GM19035 (cell line): Measurements from ENCODE around the gene AADAC.
"Not testable (repeated sequence)": the region's sequence is repeated elsewhere in the genome, so short reads cannot be mapped to it uniquely, and the experiment has no call there.

Source experiments
- ATAC-seq: cut with Tn5 transposase; IDR thresholded peaks from one replicate; pipeline ENCODE4 v1.9.1; 2021; ENCODE audit not compliant: unreplicated experiment

AADAC gene, protein sequence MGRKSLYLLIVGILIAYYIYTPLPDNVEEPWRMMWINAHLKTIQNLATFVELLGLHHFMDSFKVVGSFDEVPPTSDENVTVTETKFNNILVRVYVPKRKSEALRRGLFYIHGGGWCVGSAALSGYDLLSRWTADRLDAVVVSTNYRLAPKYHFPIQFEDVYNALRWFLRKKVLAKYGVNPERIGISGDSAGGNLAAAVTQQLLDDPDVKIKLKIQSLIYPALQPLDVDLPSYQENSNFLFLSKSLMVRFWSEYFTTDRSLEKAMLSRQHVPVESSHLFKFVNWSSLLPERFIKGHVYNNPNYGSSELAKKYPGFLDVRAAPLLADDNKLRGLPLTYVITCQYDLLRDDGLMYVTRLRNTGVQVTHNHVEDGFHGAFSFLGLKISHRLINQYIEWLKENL

GRCh38 chr3:151813799-151814198, at the start of gene AADAC:
Gene AADAC, plus strand, starts transcription at chr3:151814116. Its CDS starts 47 bp downstream, at chr3:151814163.
- no peak for ATAC-seq

GRCh38 chr3:151764699-151765098, 49.2 kb upstream of the AADAC start:
- not testable (repeated sequence) for ATAC-seq

DNA sequence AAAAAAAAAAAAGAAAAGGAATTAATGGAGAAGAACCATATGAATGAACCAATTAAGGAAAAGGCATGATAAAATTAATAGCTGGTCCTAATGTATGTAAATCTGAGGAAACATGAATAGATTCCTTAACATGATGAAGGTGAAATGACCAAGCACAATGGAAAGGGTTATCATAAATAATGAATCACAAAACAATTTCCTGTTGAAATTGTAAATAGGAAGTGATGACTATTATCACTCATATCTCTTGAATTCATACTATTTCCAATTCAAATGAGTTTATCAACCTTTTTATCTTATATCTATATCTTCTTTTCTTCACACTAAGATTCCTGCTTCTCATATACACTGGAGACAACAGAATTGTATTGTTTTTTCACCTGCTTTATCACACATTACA, 48.2 kb upstream of the AADAC start:
- ATAC-seq = no peak

DNA sequence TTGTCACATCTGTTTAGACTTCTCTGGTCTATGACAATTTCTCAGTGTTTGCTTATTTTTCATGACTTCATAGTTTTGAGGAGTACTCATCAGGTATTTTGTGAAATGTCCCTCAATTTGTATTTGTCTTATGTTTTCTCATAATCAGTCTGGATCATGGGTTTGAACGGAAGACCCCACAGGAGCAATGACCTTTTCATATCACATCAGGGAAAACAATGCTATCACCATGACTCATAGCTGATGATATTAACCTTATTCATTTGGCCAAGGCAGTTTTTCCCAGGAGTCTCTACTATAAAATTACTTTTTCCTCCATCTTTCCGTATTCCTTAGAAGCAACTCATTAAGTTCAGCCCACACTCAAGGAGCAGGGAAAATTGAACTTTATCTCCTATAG, 47.5 kb upstream of the AADAC start:
- no peak for ATAC-seq

GRCh38 chr3:151768393-151768930, 45.5 kb upstream of the AADAC start:
- ATAC-seq = no peak

DNA sequence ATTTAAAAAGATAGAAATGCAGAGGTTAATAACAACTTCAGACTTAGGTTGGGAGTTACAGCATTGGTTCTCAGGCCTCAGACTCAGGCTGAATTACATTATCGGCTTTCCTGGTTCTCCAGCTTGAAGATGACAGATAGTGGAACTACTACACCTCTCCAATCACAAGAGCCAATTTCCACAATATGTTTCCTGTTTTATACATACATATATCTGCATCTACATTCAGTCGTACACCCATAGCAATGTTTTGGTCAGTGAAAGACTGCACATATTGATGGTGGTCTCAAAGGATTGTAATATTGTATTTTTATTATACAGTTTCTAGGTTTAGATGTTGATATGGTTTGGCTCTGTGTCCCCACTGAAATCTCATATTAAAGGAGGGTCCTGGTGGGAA, 44.7 kb upstream of the AADAC start:
- ATAC-seq = no peak

GRCh38 chr3:151770956-151771355, 43.0 kb upstream of the AADAC start:
- no peak for ATAC-seq

DNA sequence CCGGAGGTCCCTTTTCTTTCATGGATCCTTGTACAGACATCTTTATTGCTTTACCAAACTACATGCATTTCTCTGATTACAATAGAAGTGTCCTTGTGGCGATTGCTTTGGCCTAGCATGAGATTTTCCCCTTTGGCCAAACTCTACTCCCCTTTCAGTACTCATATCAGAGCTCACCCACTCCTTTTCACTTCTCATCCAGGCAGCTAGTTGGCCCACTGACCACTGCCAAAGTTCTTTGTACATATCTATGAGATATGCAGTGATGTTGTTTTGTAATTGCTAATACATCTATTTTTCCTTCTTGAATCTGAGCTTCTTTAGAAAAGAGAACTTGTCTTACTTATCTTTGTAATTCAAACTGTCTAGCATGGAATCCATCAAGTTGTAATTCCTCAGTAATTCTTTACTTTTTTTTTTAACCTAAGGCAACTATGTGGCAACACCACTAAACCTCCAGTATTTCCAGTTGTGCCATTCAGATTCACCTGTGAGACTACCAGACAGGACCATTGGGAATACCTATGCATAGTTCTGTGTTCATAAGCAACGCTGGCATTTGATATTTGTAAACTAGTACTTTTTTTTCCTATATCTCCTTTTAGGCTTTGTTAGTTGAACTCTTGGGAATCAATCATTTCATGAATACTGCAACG, 41.0 kb upstream of the AADAC start:
- ATAC-seq = no peak

DNA sequence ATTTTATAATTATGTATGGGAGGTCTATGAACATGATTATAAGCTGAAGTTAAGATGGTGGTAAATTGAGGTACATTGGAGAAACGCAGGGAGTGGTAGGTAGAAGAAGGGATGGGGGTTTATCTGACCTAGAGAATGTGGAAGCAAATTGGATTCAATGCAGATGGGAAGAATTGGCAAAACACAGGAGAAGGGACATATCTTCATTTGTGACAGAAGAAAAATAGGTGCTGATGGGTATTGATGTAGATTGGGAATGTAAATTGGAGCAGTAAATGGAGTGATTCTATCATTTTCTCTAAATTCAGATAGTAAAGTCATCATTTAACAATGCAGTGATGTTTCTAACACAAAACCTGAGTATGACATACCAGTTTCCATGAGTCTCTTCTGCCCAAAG, 39.7 kb upstream of the AADAC start:
- no peak for ATAC-seq

- ATAC-seq = no peak
Measured at GRCh38 chr3:151774910-151775309, 39.0 kb upstream of the AADAC start.

DNA sequence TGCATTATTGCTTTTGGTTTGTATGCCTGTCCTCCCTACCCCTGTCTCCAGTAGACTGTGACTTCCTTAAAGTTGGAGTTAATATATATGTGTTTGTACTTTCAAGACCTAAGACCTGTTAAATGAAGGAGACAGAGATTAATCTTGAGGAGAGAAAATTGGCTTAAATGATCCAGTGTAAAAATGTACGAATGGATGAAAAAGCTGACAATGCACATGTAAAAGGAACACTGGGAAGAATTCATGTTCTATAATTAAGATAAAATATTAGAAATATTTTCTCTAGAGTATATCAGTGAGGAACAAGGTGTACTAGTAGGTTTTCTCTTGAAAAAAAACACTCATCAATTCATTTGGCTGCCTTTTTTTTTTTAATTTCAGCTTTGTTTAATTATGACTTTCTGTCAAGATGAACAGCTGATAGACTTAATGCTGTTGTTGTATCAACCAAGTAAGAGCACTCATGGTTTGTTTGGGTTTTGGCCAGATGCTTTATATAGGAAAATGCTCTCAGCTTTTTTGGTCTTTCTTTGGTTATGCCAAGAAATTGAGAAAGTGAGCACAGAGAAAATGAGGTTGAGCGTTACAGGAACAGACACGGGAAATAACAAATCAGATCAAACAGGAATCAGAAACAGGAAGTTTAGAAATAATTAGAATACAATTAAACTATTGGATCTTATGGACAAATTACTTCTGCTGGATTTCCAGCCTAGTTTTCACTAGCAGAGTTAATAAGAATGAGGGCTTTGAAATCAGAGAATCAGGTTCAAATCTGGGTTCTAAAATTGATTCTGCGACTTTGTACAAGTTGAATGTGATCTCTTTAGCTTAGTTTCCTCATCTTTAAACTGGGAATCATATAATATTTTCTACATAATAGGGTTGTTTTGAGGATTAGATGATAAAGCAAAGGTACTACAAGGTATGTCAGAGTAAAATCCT, 38.3 kb upstream of the AADAC start:
- no peak for ATAC-seq

DNA sequence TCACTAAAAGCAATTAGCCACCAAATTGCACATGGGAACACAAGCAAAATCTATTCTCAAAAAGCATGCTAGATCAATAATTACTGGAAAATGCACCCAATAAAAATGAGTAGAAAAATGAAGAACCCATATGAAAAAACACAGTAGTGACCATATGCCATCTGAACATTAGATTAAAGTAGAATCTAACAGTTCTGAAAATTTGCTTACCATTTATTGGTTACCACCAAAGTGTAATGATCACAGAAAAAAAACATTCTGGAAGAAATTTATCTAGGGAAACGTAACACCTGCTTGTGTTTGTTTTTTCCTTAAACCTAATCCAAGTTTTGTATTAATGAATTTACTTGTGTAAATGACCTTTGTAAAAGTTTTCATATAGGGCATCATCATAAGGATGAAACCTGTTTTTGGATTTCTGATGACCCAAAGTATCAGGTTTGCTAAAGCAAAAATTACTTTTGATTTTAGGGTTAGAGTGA, 37.6 kb upstream of the AADAC start:
- ATAC-seq = no peak

GRCh38 chr3:151777880-151778279, 36.0 kb upstream of the AADAC start:
- no peak for ATAC-seq

- ATAC-seq = no peak
Measured at GRCh38 chr3:151787626-151788025, 26.3 kb upstream of the AADAC start.

- no peak for ATAC-seq
Measured at GRCh38 chr3:151788401-151788800, 25.5 kb upstream of the AADAC start.

DNA sequence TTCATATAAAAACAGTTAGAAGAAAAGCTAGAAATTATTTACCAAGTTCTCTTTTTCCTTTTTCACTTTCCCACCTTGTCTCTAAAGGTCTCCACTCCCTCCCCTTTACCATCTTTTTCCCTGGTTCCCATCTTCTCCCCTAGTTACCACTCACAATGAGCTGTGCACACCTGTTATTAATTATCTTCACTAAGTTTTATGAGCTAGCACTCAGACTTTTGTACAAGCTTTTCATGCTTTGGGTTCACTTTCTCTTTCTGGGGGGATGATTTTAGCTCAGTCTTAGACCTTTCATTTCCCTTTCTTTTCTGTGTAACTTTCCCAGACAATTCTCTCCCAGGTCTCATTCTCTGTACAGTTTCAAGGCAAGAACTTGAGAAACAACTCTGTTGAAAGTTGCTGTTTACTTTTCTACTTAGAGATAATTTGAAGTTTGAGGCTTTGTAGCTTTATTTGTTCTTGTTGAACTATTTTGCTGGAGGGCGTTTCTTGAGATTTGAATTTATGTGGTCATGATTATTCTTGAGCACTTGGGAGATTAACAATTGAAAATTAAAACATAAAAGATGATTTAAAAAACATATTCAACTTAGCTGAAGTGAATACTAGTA, 24.0 kb upstream of the AADAC start:
- ATAC-seq = no peak

- ATAC-seq = not testable (repeated sequence)
Measured at GRCh38 chr3:151790763-151791162, 23.2 kb upstream of the AADAC start.

GRCh38 chr3:151792411-151792810, 21.5 kb upstream of the AADAC start:
- ATAC-seq = no peak

DNA sequence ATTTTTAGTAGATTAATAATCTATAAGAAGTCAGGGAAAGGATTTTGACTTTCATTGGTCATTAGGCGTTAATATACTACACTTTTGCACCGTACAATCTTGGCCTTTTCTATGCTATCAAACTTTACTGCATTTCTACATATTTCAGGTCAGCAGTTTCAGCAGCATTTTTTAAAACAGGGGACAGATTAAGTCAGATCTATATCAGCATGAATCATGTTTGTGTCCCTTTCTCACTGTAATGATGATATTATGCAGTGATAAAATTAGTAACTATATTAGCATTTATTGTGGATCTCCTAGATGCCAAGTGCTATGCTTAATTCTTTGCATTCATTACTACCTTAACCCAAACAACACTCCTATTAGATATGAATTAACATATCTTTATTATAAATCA, 20.3 kb upstream of the AADAC start:
- ATAC-seq = no peak

DNA sequence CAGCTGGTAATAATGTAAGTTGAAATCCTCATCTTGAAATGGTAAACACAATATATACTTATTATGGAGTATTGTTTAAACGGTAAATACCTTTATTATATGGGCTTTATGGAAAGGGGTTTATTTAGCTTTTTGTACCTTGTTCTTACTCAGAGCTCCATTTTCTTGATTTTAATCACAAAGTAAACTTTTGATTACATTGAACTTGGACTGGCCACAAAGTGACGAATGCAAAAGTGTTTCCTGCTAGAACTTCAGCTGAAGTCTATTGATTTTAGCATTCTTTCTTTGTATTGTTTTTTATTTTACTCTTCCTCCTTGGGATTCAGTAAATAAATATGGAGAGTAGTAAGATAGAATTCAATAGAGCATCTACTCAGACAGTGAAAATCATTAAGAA, 19.8 kb upstream of the AADAC start:
- no peak for ATAC-seq

- no peak for ATAC-seq
Measured at GRCh38 chr3:151795276-151795675, 18.6 kb upstream of the AADAC start.
